ENCODE data around the gene ZNF648. TPM values are rescaled to one million over a fixed set of nuclear protein-coding genes. Genes with fewer than 3 reads are reported as not detected.
A peak's percentile ranks its signal among the peaks of the same experiment; 100 is the strongest.

ZNF648 gene
- polyA plus RNA-seq, 3 donors: 0.37 to 0.57 (median 0.43) TPM

DNA sequence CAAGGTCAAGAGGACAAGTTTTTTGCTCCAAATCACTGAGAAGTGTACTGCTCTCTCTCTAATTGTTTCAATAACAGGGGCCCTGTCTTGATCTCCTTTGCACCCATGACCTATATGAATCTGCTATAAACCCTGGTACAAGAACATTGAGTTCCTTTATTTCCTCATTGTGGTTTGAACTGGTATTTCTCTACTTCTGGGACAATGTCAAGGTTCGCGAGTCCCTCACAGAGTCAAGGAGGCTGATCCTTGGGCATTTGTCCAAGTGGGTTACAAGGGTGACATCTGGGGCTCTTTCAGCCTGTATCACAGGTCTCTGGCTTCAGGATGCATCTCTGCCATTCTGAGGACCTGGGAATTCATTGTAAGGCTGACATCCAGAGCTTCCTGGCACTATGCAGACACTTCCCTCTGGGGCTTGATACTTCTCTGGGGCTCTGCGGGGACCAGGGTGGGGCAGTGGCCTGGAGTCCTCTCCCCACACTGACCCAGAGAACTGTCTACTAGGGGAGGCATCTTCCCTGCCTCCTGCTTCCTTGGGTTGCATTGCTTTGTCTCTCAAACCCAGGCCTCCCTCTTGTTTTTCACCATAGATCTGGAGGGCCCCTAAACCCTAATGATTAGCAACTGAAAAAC, 22.5 kb upstream of the ZNF648 start:
- no peak for DNase-seq (ENCODE audit: extremely low read depth in 1 of 11, low read depth in 9 of 11, low spot score in 4 of 11)

- peak in 2 of 11 donors; percentile 36 to 49 for DNase-seq (ENCODE audit: extremely low read depth in 1 of 11, low read depth in 9 of 11, low spot score in 4 of 11)
Measured at GRCh38 chr1:182080955-182081582, 19.6 kb upstream of the ZNF648 start.

- DNase-seq (ENCODE audit: extremely low read depth in 1 of 11, low read depth in 9 of 11, low spot score in 4 of 11): no peak
Measured at GRCh38 chr1:182080040-182080439, 18.5 kb upstream of the ZNF648 start.

- no peak for DNase-seq (ENCODE audit: extremely low read depth in 1 of 11, low read depth in 9 of 11, low spot score in 4 of 11)
Measured at GRCh38 chr1:182071924-182072323, 10.4 kb upstream of the ZNF648 start.

GRCh38 chr1:182069028-182069466, 7.5 kb upstream of the ZNF648 start:
- peak in 7 of 11 donors; percentile 32 to 62 (median 49) for DNase-seq (ENCODE audit: extremely low read depth in 1 of 11, low read depth in 9 of 11, low spot score in 4 of 11)

GRCh38 chr1:182066934-182067333, 5.4 kb upstream of the ZNF648 start:
- no peak for DNase-seq (ENCODE audit: extremely low read depth in 1 of 11, low read depth in 9 of 11, low spot score in 4 of 11)

GRCh38 chr1:182065126-182065845, 3.8 kb upstream of the ZNF648 start:
- no peak for DNase-seq (ENCODE audit: extremely low read depth in 1 of 11, low read depth in 9 of 11, low spot score in 4 of 11)

DNA sequence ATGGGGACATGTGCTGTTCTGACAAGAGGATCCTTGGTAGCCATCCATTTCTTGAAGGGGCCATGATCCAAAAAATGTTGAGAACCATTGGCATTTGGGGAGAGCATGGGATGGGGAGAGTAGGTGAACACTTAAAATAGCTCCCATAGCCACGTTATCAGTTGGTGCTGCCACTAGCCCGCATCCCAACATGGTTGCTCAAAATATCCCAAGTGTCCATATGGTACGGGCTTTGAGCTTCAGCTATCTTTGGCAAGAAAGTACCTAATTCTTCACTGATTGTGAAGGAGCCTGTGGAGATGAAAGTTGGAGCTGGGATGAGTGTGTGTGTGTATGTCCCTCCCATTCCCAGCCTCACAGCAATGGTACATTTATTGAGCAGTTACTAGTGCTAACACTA, 3.1 kb upstream of the ZNF648 start:
- no peak for DNase-seq (ENCODE audit: extremely low read depth in 1 of 11, low read depth in 9 of 11, low spot score in 4 of 11)

DNA sequence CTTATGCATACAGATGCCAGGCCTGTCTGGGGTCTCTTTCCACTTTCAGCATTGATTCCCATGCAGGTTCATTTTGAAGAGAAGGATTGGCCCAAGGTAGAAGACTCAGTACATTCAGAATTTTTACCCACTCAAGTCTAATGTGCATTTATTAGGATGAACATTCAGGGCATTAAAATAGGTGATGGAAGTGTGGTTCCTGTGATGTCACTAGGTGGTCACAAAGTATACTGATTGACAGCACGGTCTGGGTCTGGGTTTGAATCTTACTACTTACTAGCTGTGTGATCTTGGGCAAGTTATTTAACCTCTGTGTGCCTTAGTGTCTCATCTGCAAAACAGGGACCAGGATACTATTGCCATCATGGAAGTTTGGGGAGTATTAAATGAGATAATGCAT, 711 bp upstream of the ZNF648 start:
- no peak for DNase-seq (ENCODE audit: extremely low read depth in 1 of 11, low read depth in 9 of 11, low spot score in 4 of 11)

DNA sequence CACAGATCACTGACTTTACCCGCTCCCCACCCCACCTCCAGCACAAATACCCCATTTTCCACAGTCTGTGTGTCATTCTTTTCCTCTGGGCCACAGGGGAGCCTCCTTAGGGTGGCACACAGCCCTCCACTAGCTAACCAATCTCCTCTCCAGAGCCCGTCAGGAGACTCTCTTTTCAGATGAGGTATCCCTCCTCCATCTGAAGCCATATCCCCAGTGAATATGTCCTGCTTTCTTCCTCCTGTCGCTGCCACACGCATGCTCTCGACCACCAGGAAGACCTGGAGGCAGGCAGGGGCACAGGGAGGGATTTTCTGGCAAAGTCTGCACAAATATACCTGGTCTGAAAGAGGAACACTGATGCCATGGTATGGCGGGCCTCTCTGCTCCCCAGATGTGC, 635 bp downstream of the ZNF648 start:
- no peak for DNase-seq (ENCODE audit: extremely low read depth in 1 of 11, low read depth in 9 of 11, low spot score in 4 of 11)

DNA sequence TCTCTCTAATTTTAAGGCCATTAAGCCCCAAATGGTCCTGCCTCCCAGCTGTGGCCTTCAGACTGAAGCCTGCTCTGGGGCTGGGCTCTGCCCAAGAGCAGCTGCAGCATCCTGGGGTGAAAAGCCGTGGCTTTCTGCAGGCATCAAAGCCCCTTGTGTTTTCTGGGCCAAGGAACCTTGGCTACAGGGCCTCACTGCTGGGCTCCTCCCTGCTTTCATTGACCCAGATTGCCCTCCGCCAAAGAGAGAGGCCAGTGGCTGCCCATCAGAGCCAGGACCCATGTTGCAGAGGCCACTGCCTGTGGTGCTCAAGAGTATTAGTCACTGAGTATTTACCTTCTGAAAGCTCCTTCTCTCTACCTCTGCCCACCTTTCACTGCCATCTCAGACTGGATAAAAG, 1.6 kb downstream of the ZNF648 start:
- DNase-seq (ENCODE audit: extremely low read depth in 1 of 11, low read depth in 9 of 11, low spot score in 4 of 11): no peak

DNA sequence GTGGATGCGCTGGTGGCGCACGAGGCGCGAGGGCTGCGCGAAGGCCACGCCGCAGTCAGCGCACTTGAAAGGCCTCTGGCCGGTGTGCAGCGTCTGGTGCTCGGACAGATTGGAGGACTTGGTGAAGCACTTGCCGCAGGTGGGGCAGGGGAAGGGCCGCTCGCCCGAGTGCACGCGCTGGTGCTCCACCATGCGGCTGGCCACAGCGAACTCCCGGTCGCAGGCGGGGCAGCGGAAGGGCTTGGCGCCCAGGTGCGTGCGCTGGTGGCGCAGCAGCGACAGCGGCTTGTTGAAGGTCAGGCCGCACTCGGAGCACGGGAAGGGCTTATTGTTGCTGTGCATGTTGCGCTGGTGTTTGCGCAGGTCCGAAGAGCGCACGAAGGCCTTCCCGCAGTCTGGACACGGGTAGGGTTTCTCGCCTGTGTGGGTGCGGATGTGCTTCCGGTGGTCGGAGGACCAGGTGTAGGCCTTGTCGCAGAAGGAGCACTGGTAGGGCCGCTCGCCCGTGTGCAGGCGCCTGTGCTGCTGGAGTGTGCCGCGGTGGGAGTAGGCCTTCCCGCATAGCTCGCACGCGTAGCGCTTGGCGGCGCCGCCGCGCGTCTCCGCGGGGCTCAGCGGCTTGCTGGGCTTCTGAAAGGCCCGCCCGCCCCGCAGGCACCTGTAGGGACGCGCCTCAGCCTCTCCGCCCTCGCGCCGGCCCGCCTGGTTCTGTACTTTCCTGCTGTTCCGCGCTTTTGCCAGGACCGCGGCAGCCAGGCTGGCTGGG, 4.7 kb downstream of the ZNF648 start:
- DNase-seq (ENCODE audit: extremely low read depth in 1 of 11, low read depth in 9 of 11, low spot score in 4 of 11): no peak

GRCh38 chr1:182054698-182055326, 6.7 kb downstream of the ZNF648 start:
- DNase-seq (ENCODE audit: extremely low read depth in 1 of 11, low read depth in 9 of 11, low spot score in 4 of 11): peak in 1 of 11 donors; percentile 36

GRCh38 chr1:182052355-182052754, 9.2 kb downstream of the ZNF648 start:
- DNase-seq (ENCODE audit: extremely low read depth in 1 of 11, low read depth in 9 of 11, low spot score in 4 of 11): no peak

GRCh38 chr1:182051938-182052337, 9.6 kb downstream of the ZNF648 start:
- DNase-seq (ENCODE audit: extremely low read depth in 1 of 11, low read depth in 9 of 11, low spot score in 4 of 11): no peak

GRCh38 chr1:182050481-182051448, 10.7 kb downstream of the ZNF648 start:
- no peak for DNase-seq (ENCODE audit: extremely low read depth in 1 of 11, low read depth in 9 of 11, low spot score in 4 of 11)

GRCh38 chr1:182048562-182048961, 12.9 kb downstream of the ZNF648 start:
- no peak for DNase-seq (ENCODE audit: extremely low read depth in 1 of 11, low read depth in 9 of 11, low spot score in 4 of 11)

DNA sequence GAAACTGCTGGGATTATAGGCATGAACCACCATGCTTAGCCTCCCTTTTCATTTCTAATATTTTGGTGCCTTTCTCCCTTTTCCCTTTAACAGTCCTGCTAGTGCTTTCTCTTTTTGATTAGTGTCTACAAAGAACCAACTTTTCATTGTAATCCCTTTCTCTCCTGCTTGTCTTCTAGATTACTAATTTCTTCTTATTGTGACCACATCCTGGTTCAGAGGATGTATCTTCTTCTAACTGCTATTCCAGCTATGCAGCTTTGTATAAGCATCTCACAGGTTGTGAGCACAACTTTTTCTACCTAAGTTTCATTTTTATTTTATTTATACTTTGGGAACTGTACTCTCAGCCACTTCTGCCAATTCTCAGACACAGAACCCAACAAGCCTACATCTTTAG, 14.7 kb downstream of the ZNF648 start:
- DNase-seq (ENCODE audit: extremely low read depth in 1 of 11, low read depth in 9 of 11, low spot score in 4 of 11): no peak
